ENCODE results near the gene ATXN7.

ATXN7 gene

DNA sequence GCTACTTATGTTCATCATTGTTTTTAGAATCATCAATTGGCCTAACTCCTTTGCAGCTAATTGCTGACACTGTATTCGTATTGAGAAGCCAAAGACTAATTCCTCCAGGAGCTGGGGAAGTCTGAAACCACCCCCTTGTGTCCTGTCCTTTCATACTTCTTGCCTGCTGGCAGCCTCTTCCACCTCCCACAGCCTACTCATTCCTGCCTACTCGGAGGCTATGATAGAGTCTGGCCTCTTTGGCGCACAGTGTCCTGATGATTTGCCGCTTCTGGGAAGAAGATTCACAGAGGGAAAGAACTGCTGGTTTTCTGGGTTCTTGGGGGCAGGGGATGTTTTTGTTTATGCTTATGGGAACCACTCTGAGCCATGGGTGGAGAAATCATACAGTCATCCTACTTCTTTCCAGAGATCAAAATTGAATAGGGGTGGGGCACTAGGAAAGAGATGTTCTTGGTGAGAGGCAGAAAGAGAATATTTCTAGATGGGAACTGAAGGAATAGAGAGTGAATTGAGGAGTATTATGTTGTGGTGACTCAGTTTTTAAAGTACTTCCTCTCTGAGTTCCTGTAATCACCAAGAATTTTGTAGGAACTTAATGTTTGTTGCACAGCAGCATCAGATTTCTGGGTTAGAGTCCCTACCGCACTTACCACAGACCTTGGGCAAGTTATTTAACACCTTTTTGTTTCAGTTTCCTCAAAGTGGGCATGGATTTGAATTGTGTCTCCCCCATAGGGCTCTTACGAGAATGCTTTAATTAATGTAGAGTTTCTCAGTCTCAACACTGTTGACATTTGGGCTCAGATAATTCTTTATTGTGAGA is 70.6 kb downstream of the ATXN7 start:
- H3K4me3 ChIP-seq (ENCODE audit: low read depth, low read length): no peak overlapping the region
- TF ChIP-seq, protein P1, sequence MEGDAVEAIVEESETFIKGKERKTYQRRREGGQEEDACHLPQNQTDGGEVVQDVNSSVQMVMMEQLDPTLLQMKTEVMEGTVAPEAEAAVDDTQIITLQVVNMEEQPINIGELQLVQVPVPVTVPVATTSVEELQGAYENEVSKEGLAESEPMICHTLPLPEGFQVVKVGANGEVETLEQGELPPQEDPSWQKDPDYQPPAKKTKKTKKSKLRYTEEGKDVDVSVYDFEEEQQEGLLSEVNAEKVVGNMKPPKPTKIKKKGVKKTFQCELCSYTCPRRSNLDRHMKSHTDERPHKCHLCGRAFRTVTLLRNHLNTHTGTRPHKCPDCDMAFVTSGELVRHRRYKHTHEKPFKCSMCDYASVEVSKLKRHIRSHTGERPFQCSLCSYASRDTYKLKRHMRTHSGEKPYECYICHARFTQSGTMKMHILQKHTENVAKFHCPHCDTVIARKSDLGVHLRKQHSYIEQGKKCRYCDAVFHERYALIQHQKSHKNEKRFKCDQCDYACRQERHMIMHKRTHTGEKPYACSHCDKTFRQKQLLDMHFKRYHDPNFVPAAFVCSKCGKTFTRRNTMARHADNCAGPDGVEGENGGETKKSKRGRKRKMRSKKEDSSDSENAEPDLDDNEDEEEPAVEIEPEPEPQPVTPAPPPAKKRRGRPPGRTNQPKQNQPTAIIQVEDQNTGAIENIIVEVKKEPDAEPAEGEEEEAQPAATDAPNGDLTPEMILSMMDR (IDR thresholded peaks at IDR 0.05; ENCODE audit: borderline replicate concordance, insufficient read depth, low read depth, low read length): no peak

DNA sequence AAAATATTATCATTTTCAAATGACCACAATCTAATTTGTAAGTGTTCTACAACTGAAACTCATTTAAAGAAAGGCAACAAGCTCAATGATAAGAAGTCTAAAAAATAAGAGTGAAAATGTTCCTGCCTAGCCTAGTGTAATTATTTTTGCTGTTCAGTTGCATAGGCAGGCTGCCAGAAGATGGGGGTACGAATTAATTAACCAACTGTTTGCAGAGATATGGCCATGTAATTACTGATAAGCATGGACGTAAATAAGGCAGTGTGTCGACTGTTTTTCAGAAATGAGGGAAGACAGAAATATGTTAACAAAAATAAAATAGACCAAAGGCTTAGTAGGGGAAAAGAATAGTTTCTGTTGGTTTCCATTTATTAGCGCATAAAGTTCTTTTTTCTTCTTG is 73.3 kb downstream of the ATXN7 start:
- TF ChIP-seq, protein P1 (IDR thresholded peaks at IDR 0.05; ENCODE audit: borderline replicate concordance, insufficient read depth, low read depth, low read length): no peak
- no peak overlapping the region for H3K4me3 ChIP-seq (ENCODE audit: low read depth, low read length)

DNA sequence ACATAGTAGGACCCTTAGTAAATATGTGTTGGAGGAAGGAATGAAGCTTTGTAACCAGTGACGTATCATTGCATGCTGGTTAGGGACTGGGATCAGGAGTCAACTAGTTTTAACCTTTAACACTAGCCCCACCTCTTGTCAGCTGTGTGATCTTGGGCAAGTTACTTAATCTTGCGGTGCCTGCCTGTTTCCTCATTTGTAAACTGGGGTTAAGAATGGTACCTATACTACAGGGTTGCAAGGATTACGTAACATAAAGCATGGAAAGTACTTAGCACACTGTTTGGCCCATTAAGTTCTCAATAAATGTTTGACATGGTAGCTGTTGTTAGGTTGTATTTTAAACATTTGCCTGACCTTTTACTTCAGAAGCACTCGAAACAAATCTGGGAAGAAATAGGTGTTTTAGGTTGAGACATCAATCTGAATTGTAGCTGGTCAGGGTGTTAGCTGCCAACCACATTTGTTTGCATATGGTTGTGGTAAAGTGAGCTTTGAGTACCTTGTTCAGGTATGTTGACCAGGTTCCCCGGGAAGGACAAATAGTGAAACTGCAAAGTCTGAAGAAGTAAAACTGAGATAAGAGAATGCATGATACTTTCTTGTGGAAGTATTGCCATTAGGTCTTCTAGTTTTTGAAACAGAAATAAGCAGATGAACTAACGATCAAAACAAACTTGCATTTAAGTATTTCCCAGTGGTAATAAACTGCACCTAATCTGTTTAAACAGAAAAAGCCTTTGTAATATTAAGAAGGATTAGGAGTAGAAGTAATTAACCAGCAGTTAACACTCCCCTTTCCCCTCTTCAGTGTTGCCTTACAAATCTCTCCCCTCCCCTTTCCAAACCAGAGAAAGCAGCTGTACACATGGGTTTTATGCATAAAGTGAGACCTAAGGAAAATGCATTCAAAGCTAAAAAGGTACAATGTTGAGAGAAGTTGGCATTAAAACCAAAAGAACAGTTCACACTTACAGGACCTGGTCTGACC is 74.3 kb downstream of the ATXN7 start:
- no peak overlapping the region for H3K4me3 ChIP-seq (ENCODE audit: low read depth, low read length)
- TF ChIP-seq, protein P1 (IDR thresholded peaks at IDR 0.05; ENCODE audit: borderline replicate concordance, insufficient read depth, low read depth, low read length): no peak

DNA sequence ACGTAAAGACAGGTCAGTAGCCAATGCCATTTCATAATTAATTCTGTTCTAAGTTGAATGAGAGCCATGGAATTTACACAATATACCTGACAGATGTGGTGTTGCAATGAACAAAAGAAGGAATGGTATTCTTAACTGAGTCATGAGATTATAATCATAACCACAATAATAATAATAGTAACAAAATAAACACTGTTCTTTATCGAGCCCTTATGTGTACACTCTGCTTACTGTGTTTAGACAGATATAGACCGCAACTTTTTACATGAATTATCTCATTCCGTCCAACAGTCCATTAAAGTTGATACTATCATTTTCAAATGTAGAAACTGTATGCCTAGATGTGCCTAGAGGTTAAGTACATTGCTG is 76.7 kb downstream of the ATXN7 start:
- TF ChIP-seq, protein P1 (IDR thresholded peaks at IDR 0.05; ENCODE audit: borderline replicate concordance, insufficient read depth, low read depth, low read length): no peak
- no peak overlapping the region for H3K4me3 ChIP-seq (ENCODE audit: low read depth, low read length)

DNA sequence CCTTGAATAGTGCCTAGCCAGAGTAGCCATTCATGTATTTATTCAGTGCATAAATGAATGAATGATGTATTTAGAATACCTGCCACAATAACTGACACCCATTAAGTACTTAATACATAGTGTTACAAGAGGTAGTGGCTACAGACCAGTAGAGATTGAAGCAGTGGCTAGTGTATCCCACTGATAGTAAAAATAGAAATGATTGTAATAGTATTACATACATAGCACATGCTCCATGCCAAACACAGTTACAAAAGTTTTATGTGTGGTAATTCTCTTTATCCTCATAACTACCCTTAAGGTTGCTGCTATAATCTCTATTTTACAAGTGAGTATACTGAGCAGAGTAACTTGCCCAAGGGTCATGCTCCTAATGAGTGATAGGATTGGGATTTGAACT is 78.9 kb downstream of the ATXN7 start:
- H3K4me3 ChIP-seq (ENCODE audit: low read depth, low read length): no peak overlapping the region
- TF ChIP-seq, protein P1 (IDR thresholded peaks at IDR 0.05; ENCODE audit: borderline replicate concordance, insufficient read depth, low read depth, low read length): no peak

DNA sequence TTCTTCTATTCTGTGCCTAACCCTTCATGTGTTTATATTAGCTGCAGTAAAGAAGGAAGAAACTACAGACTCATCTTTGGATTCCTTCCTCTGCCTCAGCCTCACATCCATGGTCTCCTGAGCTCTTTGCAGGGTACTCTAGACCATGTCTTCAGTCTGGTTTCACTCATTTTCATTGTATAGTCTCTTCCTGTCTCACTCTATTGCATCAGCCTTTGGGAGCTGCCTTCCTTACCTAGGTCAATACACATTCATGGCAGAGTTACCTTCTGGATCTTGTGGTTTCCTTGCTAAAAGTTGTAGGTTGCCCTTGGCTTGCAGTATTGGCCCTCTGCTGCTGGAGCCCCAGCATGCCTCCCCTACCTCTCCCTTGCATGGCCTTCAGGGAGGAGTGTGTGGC is 80.0 kb downstream of the ATXN7 start:
- TF ChIP-seq, protein P1 (IDR thresholded peaks at IDR 0.05; ENCODE audit: borderline replicate concordance, insufficient read depth, low read depth, low read length): no peak
- no peak overlapping the region for H3K4me3 ChIP-seq (ENCODE audit: low read depth, low read length)
